Neural progenitor cell (in vitro differentiated cells): ENCODE data around the gene PNLIP.

ENCODE experiments used
- CTCF ChIP-seq: fragments of 200-600 bp; sonication (generic); IDR thresholded peaks from 2 replicates; pipeline ENCODE4 v1.5.1; 2017; ENCODE audit warnings: antibody characterized with exemption, mild to moderate bottlenecking
- EZH2 ChIP-seq: fragments of 200-600 bp; sonication (generic); IDR thresholded peaks from 2 replicates; pipeline ENCODE4 v1.6.1; 2017; ENCODE audit warnings: antibody characterized with exemption, mild to moderate bottlenecking, moderate library complexity
- EZH2phosphoT487 ChIP-seq: fragments of 200-600 bp; sonication (generic); IDR thresholded peaks from 2 replicates; pipeline ENCODE4 v1.6.1; 2017; ENCODE audit warnings: antibody characterized with exemption

- TF ChIP-seq EZH2 (no peak), CTCF (no peak), EZH2phosphoT487 (no peak)
Observed at GRCh38 chr10:116588995-116589394, 43.3 kb downstream of the PNLIP start.
